ENCODE measurements around the gene ATXN10.

Gene ATXN10

GRCh38 chr22:45678961-45679912 lies 7.6 kb downstream of the ATXN10 start:
- no peak for TF ChIP-seq CTCF (IDR thresholded peaks at IDR 0.05)

- TF ChIP-seq CTCF (IDR thresholded peaks at IDR 0.05), result no peak
Measured at GRCh38 chr22:45680932-45681700, 9.5 kb downstream of the ATXN10 start.

GRCh38 chr22:45682064-45682463 lies 10.4 kb downstream of the ATXN10 start:
- TF ChIP-seq CTCF (IDR thresholded peaks at IDR 0.05), result no peak

GRCh38 chr22:45683248-45683647 lies 11.6 kb downstream of the ATXN10 start:
- no peak for TF ChIP-seq CTCF (IDR thresholded peaks at IDR 0.05)

- TF ChIP-seq CTCF (IDR thresholded peaks at IDR 0.05), result no peak
Measured at GRCh38 chr22:45683680-45684079, 12.0 kb downstream of the ATXN10 start.

- TF ChIP-seq CTCF (IDR thresholded peaks at IDR 0.05), result no peak
Measured at GRCh38 chr22:45684169-45684568, 12.5 kb downstream of the ATXN10 start.

- TF ChIP-seq CTCF (IDR thresholded peaks at IDR 0.05), result no peak
Measured at GRCh38 chr22:45684752-45685574, 13.3 kb downstream of the ATXN10 start.

Data from LNCAP (cell line).